GM23338 (cell line): ENCODE results near the gene ZNF234. TPM values are rescaled to one million over a fixed set of nuclear protein-coding genes. Genes with fewer than 3 reads are reported as not detected.
"Not testable (repeated sequence)": the region's sequence is repeated elsewhere in the genome, so short reads cannot be mapped to it uniquely, and the experiment has no call there.

Experiments used
- ATAC-seq: fragments of 200-7000 bp; cut with Tn5 transposase; 3 replicates; pipeline ENCODE4 v1.9.1; 2020
- DNase-seq: peaks from one replicate; pipeline ENCODE4 v3.0.0-alpha.2; 2015; ENCODE audit warnings: low spot score
- H2AFZ ChIP-seq: fragments of 200-600 bp; sonication (generic); 2 replicates; pipeline ENCODE4 v1.8.0; 2016; ENCODE audit warnings: antibody characterized with exemption, mild to moderate bottlenecking, moderate library complexity
- H3F3A ChIP-seq: fragments of 200-600 bp; sonication (generic); replicated peaks from 2 replicates; pipeline ENCODE4 v1.8.0; 2017; ENCODE audit warnings: antibody characterized with exemption, mixed run types, low read depth
- H3K27ac ChIP-seq: fragments of 200-600 bp; sonication (generic); 2 replicates; pipeline ENCODE4 v1.6.1; 2016; ENCODE audit warnings: low read depth
- H3K27me3 ChIP-seq: fragments of 200-600 bp; sonication (generic); 2 replicates; pipeline ENCODE4 v1.8.0; 2016; ENCODE audit warnings: mild to moderate bottlenecking, mixed run types, moderate library complexity; ENCODE audit not compliant: insufficient read depth
- H3K36me3 ChIP-seq: fragments of 200-600 bp; sonication (generic); 2 replicates; pipeline ENCODE4 v1.8.0; 2016; ENCODE audit warnings: mild to moderate bottlenecking; ENCODE audit not compliant: insufficient read depth
- H3K4me1 ChIP-seq: fragments of 200-600 bp; sonication (generic); 2 replicates; pipeline ENCODE4 v1.8.0; 2016; ENCODE audit warnings: mild to moderate bottlenecking, moderate library complexity; ENCODE audit not compliant: insufficient read depth
- H3K4me2 ChIP-seq: fragments of 200-600 bp; sonication (generic); 2 replicates; pipeline ENCODE4 v1.7.1; 2017; ENCODE audit warnings: mixed run types
- H3K4me3 ChIP-seq: fragments of 200-600 bp; sonication (generic); 2 replicates; pipeline ENCODE4 v1.6.1; 2016; ENCODE audit warnings: mixed run types
- H3K79me2 ChIP-seq: fragments of 200-600 bp; sonication (generic); replicated peaks from 2 replicates; pipeline ENCODE4 v1.8.0; 2017; ENCODE audit warnings: mild to moderate bottlenecking; ENCODE audit not compliant: insufficient read depth
- H3K9me2 ChIP-seq: fragments of 200-600 bp; sonication (generic); 2 replicates; pipeline ENCODE4 v1.8.0; 2017; ENCODE audit not compliant: insufficient read depth
- H4K20me1 ChIP-seq: fragments of 200-600 bp; sonication (generic); replicated peaks from 2 replicates; pipeline ENCODE4 v1.8.0; 2017; ENCODE audit warnings: mild to moderate bottlenecking; ENCODE audit not compliant: insufficient read depth
- H3K27ac Mint-ChIP-seq: 2 replicates; pipeline ENCODE4 v1.8.0; 2020; ENCODE audit warnings: inconsistent platforms, mild to moderate bottlenecking, moderate library complexity, mixed read lengths
- H3K27me3 Mint-ChIP-seq: 3 replicates; pipeline ENCODE4 v1.8.0; 2022; ENCODE audit warnings: low read depth, mild to moderate bottlenecking, moderate library complexity, mixed read lengths, inconsistent platforms; ENCODE audit not compliant: insufficient read depth, poor library complexity
- H3K36me3 Mint-ChIP-seq: 3 replicates; pipeline ENCODE4 v1.8.0; 2021; ENCODE audit warnings: low read depth, mild to moderate bottlenecking, inconsistent platforms, moderate library complexity, mixed read lengths
- H3K4me1 Mint-ChIP-seq: 3 replicates; pipeline ENCODE4 v1.8.0; 2020; ENCODE audit warnings: mild to moderate bottlenecking, inconsistent platforms, mixed read lengths
- H3K4me3 Mint-ChIP-seq: 3 replicates; pipeline ENCODE4 v1.8.0; 2021; ENCODE audit warnings: moderate library complexity, mild to moderate bottlenecking, inconsistent platforms, mixed read lengths
- H3K9me3 Mint-ChIP-seq: 3 replicates; pipeline ENCODE4 v1.8.0; 2020; ENCODE audit warnings: moderate library complexity, mild to moderate bottlenecking, inconsistent platforms, mixed read lengths
- CREB1 ChIP-seq: fragments of 250-450 bp; sonication (Bioruptor Pico); IDR thresholded peaks from 2 replicates; pipeline ENCODE4 v1.5.0; 2020; ENCODE audit warnings: low read depth, mild to moderate bottlenecking, moderate library complexity
- EZH2 ChIP-seq: fragments of 200-600 bp; sonication (generic); IDR thresholded peaks from one replicate; pipeline ENCODE4 v1.8.0; 2017; ENCODE audit warnings: antibody characterized with exemption, mild to moderate bottlenecking, low read depth; ENCODE audit not compliant: unreplicated experiment
- EZH2phosphoT487 ChIP-seq: fragments of 200-600 bp; sonication (generic); IDR thresholded peaks from one replicate; pipeline ENCODE4 v1.8.1; 2018; ENCODE audit warnings: antibody characterized with exemption; ENCODE audit not compliant: unreplicated experiment
- JUNB ChIP-seq: IDR thresholded peaks from one replicate; pipeline ENCODE4 v1.6.1; 2016; ENCODE audit warnings: antibody characterized with exemption; ENCODE audit not compliant: unreplicated experiment
- NANOG ChIP-seq: IDR thresholded peaks from 2 replicates; pipeline ENCODE4 v1.6.1; 2016; ENCODE audit warnings: antibody characterized with exemption, borderline replicate concordance
- POLR2AphosphoS5 ChIP-seq: IDR thresholded peaks from 2 replicates; pipeline ENCODE4 v1.6.1; 2016; ENCODE audit warnings: antibody characterized with exemption, low read depth
- REST ChIP-seq: IDR thresholded peaks from one replicate; pipeline ENCODE4 v1.6.1; 2018; ENCODE audit warnings: antibody characterized with exemption; ENCODE audit not compliant: unreplicated experiment
- STAT1 ChIP-seq: IDR thresholded peaks from one replicate; pipeline ENCODE4 v1.6.1; 2016; ENCODE audit warnings: antibody characterized with exemption; ENCODE audit not compliant: unreplicated experiment
- ZNF331 ChIP-seq: fragments of 250-450 bp; sonication (Bioruptor Pico); IDR thresholded peaks from 2 replicates; pipeline ENCODE4 v1.5.0; 2020; ENCODE audit warnings: low read depth, mild to moderate bottlenecking, moderate library complexity
- ZNF462 ChIP-seq: fragments of 250-450 bp; sonication (Bioruptor Pico); IDR thresholded peaks from 2 replicates; pipeline ENCODE4 v1.5.0; 2020; ENCODE audit warnings: mild to moderate bottlenecking, moderate library complexity
- polyA plus RNA-seq: library from polyadenylated mRNA; unstranded; fragments of >200 nt; fragmentation: Nextera tagmentation; extraction: Ambion mirVana; gene quantifications from 2 replicates; pipeline ENCODE4 v1.2.1, GENCODE V29; 2016
- total RNA-seq: library from RNA; depleted of rRNA; stranded (reverse); fragments of >200 nt; shearing (Covaris generic); gene quantifications from 2 replicates; pipeline ENCODE4 v1.2.3, GENCODE V29; 2014
- TF ChIP-seq, protein P1 (sequence below): IDR thresholded peaks from 2 replicates; pipeline ENCODE4 v1.6.1; 2016; ENCODE audit warnings: antibody characterized with exemption

ZNF234 gene
- total and polyA plus RNA-seq, 2 experiments from 2014 or later = 3.7 to 8.3 TPM

- H3K27me3 ChIP-seq, H3K4me1 Mint-ChIP-seq, H4K20me1 ChIP-seq, DNase-seq, H3K9me2 ChIP-seq, H3K27ac Mint-ChIP-seq, H3K4me1 ChIP-seq, H3K4me3 ChIP-seq, H3K4me2 ChIP-seq, H3K27ac ChIP-seq, H3K27me3 Mint-ChIP-seq, H2AFZ ChIP-seq, H3F3A ChIP-seq, ATAC-seq, H3K4me3 Mint-ChIP-seq: not testable (repeated sequence)
- Mint-ChIP-seq H3K9me3 (peaks cover 15% of the 10 kb centered on the region), H3K36me3 (peaks cover 83% of the 10 kb centered on the region)
- Histone ChIP-seq H3K79me2 (peaks cover 38% of the 10 kb centered on the region), H3K36me3 (peaks cover 62% of the 10 kb centered on the region)
Measured at GRCh38 chr19:44170660-44171059, 29.3 kb downstream of the ZNF234 start.

GRCh38 chr19:44176590-44176989, 35.2 kb downstream of the ZNF234 start:
- no peak overlapping the region for H3K4me3 Mint-ChIP-seq
- H3K27me3 ChIP-seq = no peaks in the 10 kb centered on the region
- H3F3A ChIP-seq = no peaks in the 10 kb centered on the region

More at GRCh38 chr19:44176590-44176989, 35.2 kb downstream of the ZNF234 start:
- peaks cover 72% of the 10 kb centered on the region for H3K36me3 Mint-ChIP-seq
- Histone ChIP-seq H4K20me1 (peaks cover 8% of the 10 kb centered on the region; the same call in 1 of the 2 replicates), H3K79me2 (no peaks in the 10 kb centered on the region), H3K4me2 (no peak overlapping the region), H3K36me3 (peaks cover 62% of the 10 kb centered on the region), H2AFZ (no peak overlapping the region), H3K27ac (no peak overlapping the region), H3K9me2 (no peaks in the 10 kb centered on the region), H3K4me1 (no peaks in the 10 kb centered on the region), H3K4me3 (no peak overlapping the region)
- TF ChIP-seq ZNF331 (no peak), EZH2phosphoT487 (no peak), STAT1 (no peak), CREB1 (CRISPR knock-in tag) (no peak), ZNF462 (CRISPR knock-in tag) (no peak), JUNB (no peak), POLR2AphosphoS5 (no peak), REST (no peak), NANOG (no peak), EZH2 (no peak)
- TF ChIP-seq, protein P1, sequence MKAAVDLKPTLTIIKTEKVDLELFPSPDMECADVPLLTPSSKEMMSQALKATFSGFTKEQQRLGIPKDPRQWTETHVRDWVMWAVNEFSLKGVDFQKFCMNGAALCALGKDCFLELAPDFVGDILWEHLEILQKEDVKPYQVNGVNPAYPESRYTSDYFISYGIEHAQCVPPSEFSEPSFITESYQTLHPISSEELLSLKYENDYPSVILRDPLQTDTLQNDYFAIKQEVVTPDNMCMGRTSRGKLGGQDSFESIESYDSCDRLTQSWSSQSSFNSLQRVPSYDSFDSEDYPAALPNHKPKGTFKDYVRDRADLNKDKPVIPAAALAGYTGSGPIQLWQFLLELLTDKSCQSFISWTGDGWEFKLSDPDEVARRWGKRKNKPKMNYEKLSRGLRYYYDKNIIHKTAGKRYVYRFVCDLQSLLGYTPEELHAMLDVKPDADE = no peak
- DNase-seq = no peak
- no peak overlapping the region for H3K27ac Mint-ChIP-seq
- peaks cover 62% of the 10 kb centered on the region for H3K9me3 Mint-ChIP-seq
- ATAC-seq = no peak
- no peaks in the 10 kb centered on the region for H3K4me1 Mint-ChIP-seq
- peaks cover 4% of the 10 kb centered on the region for H3K27me3 Mint-ChIP-seq
